Left lung (tissue), 10 donors: ENCODE data around the gene EPB41. TPM values are rescaled to one million over a fixed set of nuclear protein-coding genes. Genes with fewer than 3 reads are reported as not detected.
A peak's percentile ranks its signal among the peaks of the same experiment; 100 is the strongest.
"Not testable (repeated sequence)": the region's sequence is repeated elsewhere in the genome, so short reads cannot be mapped to it uniquely, and the experiment has no call there.

Experiments used
- ATAC-seq: fragments of 200-7000 bp; cut with Tn5 transposase; one replicate; pipeline ENCODE4 v1.9.1; 2020; ENCODE audit warnings: moderate library complexity
- DNase-seq, 4 donors: peaks; one replicate each; pipeline ENCODE4 v3.0.0-alpha.2; 2013 to 2020
- H3K27ac ChIP-seq, 2 donors: fragments of 200-600 bp; sonication (generic) in 1 of 2; one replicate each; pipeline versions ENCODE4 v1.5.0 to v1.8.0; 2020 to 2021
- H3K27me3 ChIP-seq, 2 donors: fragments of 200-600 bp; sonication (generic) in 1 of 2; one replicate each; pipeline versions ENCODE4 v1.5.0 to v1.8.0; 2020 to 2021
- H3K36me3 ChIP-seq, 2 donors: fragments of 200-600 bp; sonication (generic) in 1 of 2; one replicate each; pipeline versions ENCODE4 v1.5.0 to v1.8.0; 2020 to 2021
- H3K4me1 ChIP-seq, 2 donors: fragments of 200-600 bp; one replicate each; pipeline ENCODE4 v1.8.0; 2021
- H3K4me3 ChIP-seq, 2 donors: fragments of 200-600 bp; sonication (generic) in 1 of 2; one replicate each; pipeline versions ENCODE4 v1.5.0 to v1.8.0; 2020 to 2021; ENCODE audit warnings: mild to moderate bottlenecking in 1 of 2
- H3K9me3 ChIP-seq, 2 donors: fragments of 200-600 bp; sonication (generic) in 1 of 2; one replicate each; pipeline versions ENCODE4 v1.5.0 to v1.8.0; 2020 to 2021
- intact Hi-C, 2 donors: fragments of 100-400 bp; cut with DNase I; formaldehyde crosslinking; loops; one replicate each; pipeline versions ENCODE4 v1.11.2 to v1.14.2; 2022
- polyA plus RNA-seq, 6 donors: library from polyadenylated mRNA; unstranded; fragments of 120-200 nt; gene quantifications; one replicate each; pipeline ENCODE4 v1.2.1, GENCODE V29; 2013; ENCODE audit not compliant: insufficient read length in 6 of 6
- total RNA-seq, 2 donors: library from RNA; stranded (reverse); fragmentation: NEBNext Ultra II Directional; extraction: Animal tissue kit (Norgen Biotek cat#: 25700); gene quantifications; one replicate each; pipeline ENCODE4 v1.2.1, GENCODE V29; 2021
- TF ChIP-seq, protein P1 (sequence below), 2 donors: fragments of 200-600 bp; sonication (generic) in 1 of 2; IDR thresholded peaks; one replicate each; pipeline versions ENCODE4 v1.5.0 to v1.8.0; 2021; ENCODE audit warnings: antibody characterized with exemption in 2 of 2
- donor health status: DM: no; HTN: yes; CAD: no.
- donor health status: DM: no; HTN: no; CAD: no.

The EPB41 gene
- total and polyA plus RNA-seq, 8 donors = 41.4 to 56.1 (median 45.7) TPM

GRCh38 chr1:29094954-29095353, 180.6 kb downstream of the EPB41 start:
- Histone ChIP-seq H3K27me3 (no peaks in the 10 kb centered on the region), H3K36me3 (peaks cover 0 to 37% of the 10 kb centered on the region in 2 donors), H3K9me3 (no peaks in the 10 kb centered on the region), H3K4me1 (no peaks in the 10 kb centered on the region), H3K4me3 (no peak overlapping the region), H3K27ac (no peak overlapping the region)
- ATAC-seq (no peak), DNase-seq (no peak)
- TF ChIP-seq, protein P1, sequence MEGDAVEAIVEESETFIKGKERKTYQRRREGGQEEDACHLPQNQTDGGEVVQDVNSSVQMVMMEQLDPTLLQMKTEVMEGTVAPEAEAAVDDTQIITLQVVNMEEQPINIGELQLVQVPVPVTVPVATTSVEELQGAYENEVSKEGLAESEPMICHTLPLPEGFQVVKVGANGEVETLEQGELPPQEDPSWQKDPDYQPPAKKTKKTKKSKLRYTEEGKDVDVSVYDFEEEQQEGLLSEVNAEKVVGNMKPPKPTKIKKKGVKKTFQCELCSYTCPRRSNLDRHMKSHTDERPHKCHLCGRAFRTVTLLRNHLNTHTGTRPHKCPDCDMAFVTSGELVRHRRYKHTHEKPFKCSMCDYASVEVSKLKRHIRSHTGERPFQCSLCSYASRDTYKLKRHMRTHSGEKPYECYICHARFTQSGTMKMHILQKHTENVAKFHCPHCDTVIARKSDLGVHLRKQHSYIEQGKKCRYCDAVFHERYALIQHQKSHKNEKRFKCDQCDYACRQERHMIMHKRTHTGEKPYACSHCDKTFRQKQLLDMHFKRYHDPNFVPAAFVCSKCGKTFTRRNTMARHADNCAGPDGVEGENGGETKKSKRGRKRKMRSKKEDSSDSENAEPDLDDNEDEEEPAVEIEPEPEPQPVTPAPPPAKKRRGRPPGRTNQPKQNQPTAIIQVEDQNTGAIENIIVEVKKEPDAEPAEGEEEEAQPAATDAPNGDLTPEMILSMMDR (IDR thresholded peaks at IDR 0.05) = no peak
- intact Hi-C loops = no loop called here

DNA sequence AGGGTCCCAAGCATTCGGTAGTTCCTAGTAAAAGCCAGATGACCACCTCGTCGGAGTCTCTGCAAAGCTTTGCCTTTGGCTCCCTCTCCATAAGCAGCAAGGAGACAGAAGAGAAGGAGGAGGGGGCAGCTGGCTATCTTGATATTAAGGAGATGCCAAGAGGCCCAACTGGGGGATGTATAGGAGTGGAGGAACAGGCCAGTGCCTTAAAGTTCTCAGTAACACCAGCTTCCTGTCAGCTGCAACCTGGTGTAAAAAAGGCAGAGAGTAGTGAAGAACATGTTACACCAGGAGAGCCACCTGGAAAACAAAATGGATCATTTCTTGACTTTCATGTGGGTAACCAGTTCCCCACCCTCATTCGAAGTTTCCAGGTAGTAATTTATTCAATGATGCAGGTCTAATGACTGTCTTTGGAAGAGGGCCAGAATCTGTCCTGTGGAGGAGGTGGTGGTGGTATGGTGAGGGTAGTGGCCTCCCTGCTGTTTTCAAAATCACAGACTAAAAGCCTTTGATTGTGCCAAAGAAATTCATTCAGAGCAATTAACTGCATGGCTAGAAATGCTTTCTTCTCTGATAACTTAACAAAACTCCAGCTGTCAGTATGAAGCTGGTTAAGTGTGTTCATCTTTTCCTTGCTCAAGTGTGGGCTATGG, 182.0 kb downstream of the EPB41 start:
- H3K27ac ChIP-seq = no peak overlapping the region
- intact Hi-C loops = no loop called here
- no peak overlapping the region for H3K4me3 ChIP-seq
- ATAC-seq (no peak), DNase-seq (no peak)
- peaks cover 0 to 42% of the 10 kb centered on the region in 2 donors for H3K36me3 ChIP-seq
- H3K9me3 ChIP-seq = no peaks in the 10 kb centered on the region
- no peaks in the 10 kb centered on the region for H3K4me1 ChIP-seq
- H3K27me3 ChIP-seq = no peaks in the 10 kb centered on the region
- TF ChIP-seq, protein P1 (IDR thresholded peaks at IDR 0.05) = no peak

DNA sequence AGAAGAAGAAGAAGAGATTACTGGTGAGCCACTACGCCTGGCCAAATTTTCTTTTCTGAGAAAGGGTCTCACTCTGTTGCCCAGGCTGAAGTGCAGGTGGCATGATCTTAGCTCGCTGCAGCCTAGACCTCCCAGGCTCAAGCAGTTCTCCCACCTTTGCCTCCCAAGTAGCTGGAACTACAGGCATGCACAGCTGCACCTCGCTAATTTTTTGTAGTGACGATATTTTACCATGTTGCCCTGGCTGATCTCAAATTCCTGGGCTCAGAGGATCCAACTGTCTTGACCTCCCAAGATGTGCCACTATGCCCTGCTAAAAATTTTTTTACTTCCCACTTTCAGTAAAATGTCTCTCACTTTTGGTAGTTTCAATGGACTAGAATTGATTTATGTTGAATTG, 184.9 kb downstream of the EPB41 start:
- TF ChIP-seq, protein P1 (IDR thresholded peaks at IDR 0.05) = no peak
- Histone ChIP-seq H3K36me3 (peaks cover 0 to 41% of the 10 kb centered on the region in 2 donors), H3K27me3 (no peaks in the 10 kb centered on the region), H3K4me1 (no peaks in the 10 kb centered on the region), H3K4me3 (no peak overlapping the region), H3K27ac (no peak overlapping the region), H3K9me3 (no peaks in the 10 kb centered on the region)
- DNase-seq (no peak), ATAC-seq (no peak)
- intact Hi-C loops = no loop called here

- no peaks in the 10 kb centered on the region for H3K9me3 ChIP-seq
- H3K4me3 ChIP-seq = no peak overlapping the region
- no peak overlapping the region for H3K27ac ChIP-seq
- no peak for ATAC-seq
- DNase-seq = no peak
- no peaks in the 10 kb centered on the region for H3K4me1 ChIP-seq
- H3K36me3 ChIP-seq = peaks cover 0 to 41% of the 10 kb centered on the region in 2 donors
- intact Hi-C loops = no loop called here
- H3K27me3 ChIP-seq = no peaks in the 10 kb centered on the region
- TF ChIP-seq, protein P1 (IDR thresholded peaks at IDR 0.05) = no peak
Measured at GRCh38 chr1:29100487-29100886, 186.1 kb downstream of the EPB41 start.

GRCh38 chr1:29105822-29106221, 191.5 kb downstream of the EPB41 start:
- intact Hi-C loops = no loop called here
- H3K36me3 ChIP-seq = peaks cover 0 to 27% of the 10 kb centered on the region in 2 donors
- no peak overlapping the region for H3K27ac ChIP-seq
- no peaks in the 10 kb centered on the region for H3K4me1 ChIP-seq
- H3K9me3 ChIP-seq = no peaks in the 10 kb centered on the region
- ATAC-seq = peak; percentile 68
- no peak for DNase-seq
- no peaks in the 10 kb centered on the region for H3K27me3 ChIP-seq
- TF ChIP-seq, protein P1 (IDR thresholded peaks at IDR 0.05) = no peak
- H3K4me3 ChIP-seq = no peak overlapping the region

- H3K27ac ChIP-seq, ATAC-seq, H3K27me3 ChIP-seq, H3K4me3 ChIP-seq, intact Hi-C loops, H3K9me3 ChIP-seq, DNase-seq, H3K4me1 ChIP-seq: not testable (repeated sequence)
- H3K36me3 ChIP-seq = peaks cover 0 to 25% of the 10 kb centered on the region in 2 donors
Measured at GRCh38 chr1:29108041-29108440, 193.7 kb downstream of the EPB41 start.
